AG09319 (cell line): Measurements from ENCODE around the gene LTBP4.

Experiments
- DNase-seq: peaks from one replicate; pipeline ENCODE4 v3.0.0-alpha.2; 2010; ENCODE audit warnings: low read depth; ENCODE audit errors: extremely low read depth
- CTCF ChIP-seq: IDR thresholded peaks from 2 replicates; pipeline ENCODE4 v1.5.1; 2011; ENCODE audit warnings: low read depth, mild to moderate bottlenecking, inconsistent platforms, low read length, moderate library complexity

Gene LTBP4

GRCh38 chr19:40608957-40609356, 7.8 kb downstream of the LTBP4 start:
- TF ChIP-seq CTCF: no peak
- DNase-seq: no peak

GRCh38 chr19:40609561-40610395, 8.6 kb downstream of the LTBP4 start:
- TF ChIP-seq CTCF: no peak
- DNase-seq: peak; percentile 81

- no peak for DNase-seq
Measured at GRCh38 chr19:40610396-40611064, 9.4 kb downstream of the LTBP4 start.

GRCh38 chr19:40611096-40611495, 9.9 kb downstream of the LTBP4 start:
- no peak for DNase-seq
- no peak for TF ChIP-seq CTCF

More at GRCh38 chr19:40610396-40611064, 9.4 kb downstream of the LTBP4 start:
- no peak for TF ChIP-seq CTCF

GRCh38 chr19:40611900-40612698, 10.9 kb downstream of the LTBP4 start:
- no peak for DNase-seq
- TF ChIP-seq CTCF: no peak

DNA sequence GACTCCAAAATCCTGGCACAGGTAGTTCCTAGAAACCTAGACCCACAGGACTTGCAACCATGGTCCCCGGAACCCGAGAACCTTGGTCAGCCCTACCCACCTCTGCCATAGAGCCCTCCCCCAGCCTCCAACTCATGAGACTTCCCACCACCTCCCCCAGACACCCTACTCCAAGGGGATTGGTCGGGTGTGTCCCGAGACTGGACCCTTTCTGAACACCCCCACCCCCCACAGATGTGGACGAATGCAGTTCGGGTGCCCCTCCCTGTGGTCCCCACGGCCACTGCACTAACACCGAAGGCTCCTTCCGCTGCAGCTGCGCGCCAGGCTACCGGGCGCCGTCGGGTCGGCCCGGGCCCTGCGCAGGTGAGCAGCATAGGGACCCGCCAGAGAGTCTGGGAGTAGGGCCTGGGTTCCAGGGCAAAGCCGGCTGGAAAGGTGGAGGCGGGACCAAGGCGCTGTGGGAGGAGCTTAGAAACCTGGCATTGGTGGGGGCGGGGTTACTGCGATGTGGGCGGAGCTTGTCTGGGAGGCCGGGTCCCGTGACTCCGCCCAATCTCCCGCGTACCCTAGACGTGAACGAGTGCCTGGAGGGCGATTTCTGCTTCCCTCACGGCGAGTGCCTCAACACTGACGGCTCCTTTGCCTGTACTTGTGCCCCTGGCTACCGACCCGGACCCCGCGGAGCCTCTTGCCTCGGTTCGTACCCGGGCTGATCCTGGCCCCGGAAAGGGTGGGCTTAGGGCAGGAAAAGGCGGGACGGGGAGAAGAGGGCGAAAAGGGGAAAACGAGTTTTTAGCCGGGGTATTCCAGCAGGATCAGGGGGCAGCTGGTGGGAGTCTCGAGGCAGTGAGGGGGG, 11.9 kb downstream of the LTBP4 start:
- no peak for TF ChIP-seq CTCF
- DNase-seq: no peak
